Measurements from ENCODE around the gene ATP6V0A4.
A peak's percentile ranks its signal among the peaks of the same experiment; 100 is the strongest.
"Not testable (repeated sequence)": the region's sequence is repeated elsewhere in the genome, so short reads cannot be mapped to it uniquely, and the experiment has no call there.

The ATP6V0A4 gene

DNA sequence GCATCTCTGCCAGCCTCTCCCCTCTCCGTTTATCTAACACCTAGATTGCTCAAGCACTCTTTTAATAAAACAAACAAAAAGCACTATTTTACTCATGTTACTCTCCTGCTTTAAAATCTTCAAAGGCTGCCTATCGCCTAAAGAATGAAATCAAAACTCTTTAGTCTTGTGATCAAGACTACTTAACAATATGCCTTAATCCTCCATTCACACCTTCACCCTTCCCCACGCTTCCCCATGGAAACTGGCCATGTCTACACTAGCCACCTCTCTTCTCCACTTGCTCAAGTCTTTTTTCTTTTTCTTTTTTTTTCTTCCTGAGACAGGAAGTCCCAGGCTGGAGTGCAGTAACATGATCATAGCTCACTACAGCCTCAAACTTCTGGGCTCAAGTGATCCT, 48.0 kb downstream of the ATP6V0A4 start:
- DNase-seq: no peak

- no peak for DNase-seq
Observed at GRCh38 chr7:138748666-138749065, 49.3 kb downstream of the ATP6V0A4 start.

DNA sequence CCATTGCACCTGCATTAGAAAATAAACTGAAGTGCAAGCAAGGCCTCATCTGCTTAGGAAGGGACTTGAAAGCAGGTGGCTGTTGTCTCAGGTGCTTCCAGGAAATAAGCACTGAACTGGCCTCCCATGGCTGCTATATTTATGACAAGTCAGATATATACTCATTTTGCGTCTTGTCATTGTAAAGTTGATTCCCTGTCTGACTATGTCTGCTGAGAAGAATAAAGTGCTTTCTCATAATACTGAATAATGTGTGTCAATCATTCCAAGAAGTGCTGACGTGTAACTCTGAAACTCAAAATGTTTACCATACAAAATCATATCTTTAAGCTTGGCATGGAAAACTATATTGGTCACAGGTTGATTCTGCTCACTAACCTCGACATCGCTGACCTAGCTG, 51.9 kb downstream of the ATP6V0A4 start:
- DNase-seq: no peak

DNA sequence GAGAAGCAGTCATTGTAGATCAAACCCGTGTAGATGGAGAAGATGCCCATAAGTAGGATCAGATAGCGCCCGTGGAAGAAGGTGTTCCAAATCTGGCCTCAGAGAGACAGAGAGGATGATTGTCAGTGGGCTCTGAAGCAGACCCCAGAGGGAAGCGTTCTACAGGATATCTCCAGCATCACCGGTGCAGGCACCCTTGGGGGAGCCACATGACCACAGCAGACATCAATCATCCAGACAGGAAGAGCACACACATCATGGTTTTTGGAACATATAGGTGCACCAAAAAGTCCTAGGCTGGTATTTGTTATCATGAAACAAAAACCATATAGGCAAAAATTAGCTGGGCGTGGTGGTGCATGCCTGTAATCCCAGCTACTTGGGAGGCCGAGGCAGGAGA, 52.8 kb downstream of the ATP6V0A4 start:
- DNase-seq: no peak

DNA sequence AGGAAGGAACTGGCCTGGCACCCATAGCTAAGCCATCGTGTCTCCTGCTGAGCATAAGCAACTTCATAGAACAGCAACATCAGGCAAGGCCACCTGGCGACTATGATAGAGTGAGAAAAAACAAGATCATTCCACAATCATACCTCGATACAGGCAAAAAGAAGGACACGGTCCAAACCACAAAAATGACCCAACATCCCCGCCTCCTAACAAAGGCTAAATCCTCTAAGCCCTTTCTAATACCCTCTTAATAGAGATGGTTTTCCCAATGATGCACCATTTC, 56.6 kb downstream of the ATP6V0A4 start:
- DNase-seq: no peak

- no peak for DNase-seq
Observed at GRCh38 chr7:138739859-138740258, 58.1 kb downstream of the ATP6V0A4 start.

- DNase-seq: peak; percentile 80
Observed at GRCh38 chr7:138738551-138739335, 59.3 kb downstream of the ATP6V0A4 start.

DNA sequence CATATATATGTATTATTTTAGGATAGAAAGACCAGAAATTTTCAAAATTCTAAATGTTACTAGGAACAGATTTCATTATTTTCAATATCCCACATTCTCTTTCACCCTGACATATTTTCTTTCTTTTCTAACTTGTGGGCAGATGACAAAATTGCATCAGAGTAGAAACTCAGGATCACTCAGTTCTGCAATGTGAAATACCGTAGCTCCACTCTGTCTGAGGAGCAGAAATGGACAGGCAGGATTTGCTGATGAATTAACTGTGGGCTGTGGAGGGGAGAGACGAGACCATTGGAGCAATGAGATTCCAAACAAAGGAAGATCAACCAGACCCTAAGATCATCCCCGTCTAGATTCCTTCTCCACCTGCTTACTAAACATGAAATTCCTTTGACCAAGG, 59.9 kb downstream of the ATP6V0A4 start:
- no peak for DNase-seq

DNA sequence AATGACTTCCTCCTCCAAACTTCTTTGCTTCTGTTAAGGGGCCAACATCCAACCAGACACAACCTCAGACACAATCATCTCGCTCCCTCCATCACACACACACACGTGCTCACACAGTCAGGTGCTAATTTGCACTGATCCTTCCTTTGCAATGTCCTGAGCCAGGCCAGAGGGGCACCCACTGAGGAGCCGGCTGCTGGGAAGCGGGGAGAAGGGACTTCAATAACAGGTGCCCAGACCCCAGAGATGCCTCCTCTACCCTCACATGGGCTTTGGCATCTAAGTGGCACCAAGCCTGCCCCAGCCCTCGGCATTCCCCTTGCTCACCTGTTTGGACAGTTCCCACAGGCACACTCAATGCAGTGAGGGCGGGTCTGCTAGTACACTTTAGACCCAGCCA, 62.6 kb downstream of the ATP6V0A4 start:
- DNase-seq: no peak

DNA sequence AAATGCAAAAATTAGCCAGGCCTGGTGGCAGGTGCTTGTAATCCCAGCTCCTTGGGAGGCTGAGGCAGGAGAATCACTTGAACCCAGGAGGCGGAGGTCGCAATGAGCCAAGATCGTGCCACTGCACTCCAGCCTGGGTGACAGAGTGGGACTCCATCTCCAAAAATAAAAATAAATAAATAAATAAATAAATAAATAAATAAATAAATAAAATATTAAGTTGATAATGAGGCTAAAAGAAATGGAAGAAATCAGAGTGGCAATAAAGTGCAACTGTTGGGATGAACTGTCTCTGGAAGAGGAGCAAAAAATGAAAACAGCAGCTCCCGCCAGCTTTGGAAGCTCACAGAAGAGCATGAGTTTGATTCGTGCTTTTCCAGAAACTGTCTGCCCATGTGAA, 66.3 kb downstream of the ATP6V0A4 start:
- DNase-seq: not testable (repeated sequence)

DNA sequence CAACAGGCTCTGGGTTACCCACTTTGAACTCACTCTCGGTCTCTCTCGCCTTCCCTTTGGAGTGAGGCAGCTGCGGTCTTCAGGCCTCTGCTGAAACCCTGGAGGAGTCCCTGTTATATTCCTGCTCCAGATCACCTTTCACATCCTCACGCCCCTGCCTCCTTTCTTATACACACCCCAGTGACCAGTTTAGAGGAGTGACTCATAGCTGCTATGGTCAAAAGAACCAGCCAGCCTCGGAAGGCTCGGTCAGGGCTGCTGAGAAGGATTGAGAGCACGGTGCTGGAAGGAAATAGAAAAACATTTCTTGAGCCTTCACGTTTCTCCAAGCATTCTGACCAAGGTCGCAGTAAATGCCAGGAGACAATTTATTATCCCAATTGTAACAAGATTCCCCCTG, 68.6 kb downstream of the ATP6V0A4 start:
- no peak for DNase-seq

DNA sequence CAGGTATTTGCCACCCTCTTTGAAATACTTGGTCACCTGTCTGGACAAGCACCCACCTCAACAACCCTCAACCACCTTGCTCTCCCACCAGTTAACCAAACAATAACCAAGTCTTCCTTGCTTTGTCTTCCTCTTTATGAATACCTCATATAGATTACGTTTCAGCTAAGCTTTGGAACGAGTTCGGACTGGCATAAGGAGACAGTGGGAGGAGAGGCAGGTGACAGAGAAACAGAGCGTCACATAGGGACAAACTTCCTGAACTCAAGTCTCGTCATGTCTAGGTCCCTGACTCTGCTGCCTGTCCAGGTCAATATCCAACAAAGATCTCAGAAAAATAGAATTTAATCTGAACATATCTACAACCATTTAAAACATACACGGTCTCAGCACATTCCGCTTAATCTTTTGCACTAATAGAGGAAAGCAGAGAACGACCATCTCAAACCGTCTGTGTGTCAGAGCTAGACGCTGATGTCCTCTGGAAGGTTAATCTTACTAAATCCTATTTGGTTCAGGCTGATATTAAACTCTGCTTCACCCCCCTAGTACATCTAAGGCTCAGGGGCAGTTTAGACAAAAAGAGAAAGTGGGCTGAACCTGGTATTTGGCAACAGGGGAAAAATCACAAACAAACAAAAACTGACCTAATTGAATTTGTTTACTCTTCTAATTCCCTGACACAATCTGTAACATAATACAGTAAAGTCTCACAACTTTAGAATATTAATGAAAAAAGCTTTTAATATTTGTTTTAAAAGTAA, 70.5 kb downstream of the ATP6V0A4 start:
- DNase-seq: no peak

GRCh38 chr7:138726288-138726687, 71.7 kb downstream of the ATP6V0A4 start:
- no peak for DNase-seq

GRCh38 chr7:138720286-138720685, 77.7 kb downstream of the ATP6V0A4 start:
- DNase-seq: no peak

GRCh38 chr7:138716889-138717288, 81.1 kb downstream of the ATP6V0A4 start:
- no peak for DNase-seq

DNA sequence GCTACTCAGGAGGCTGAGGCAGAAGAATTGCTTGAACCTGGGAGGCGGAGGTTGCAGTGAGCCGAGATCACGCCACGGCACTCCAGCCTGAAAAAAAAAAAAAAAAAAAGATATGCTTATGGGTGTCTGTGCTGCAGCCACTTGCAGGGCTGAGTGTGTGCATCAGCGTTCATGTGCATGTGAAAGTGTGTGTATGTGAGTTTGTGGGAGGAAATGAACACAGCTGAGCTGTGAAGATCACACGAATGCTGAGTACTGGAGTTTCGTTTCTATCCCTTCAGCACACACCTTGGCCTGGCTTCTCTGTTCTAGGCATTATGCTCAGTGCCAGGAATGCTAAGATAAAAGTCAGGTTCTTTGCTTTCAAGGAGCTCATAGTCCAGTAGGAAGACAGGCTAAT, 84.8 kb downstream of the ATP6V0A4 start:
- DNase-seq: no peak

DNA sequence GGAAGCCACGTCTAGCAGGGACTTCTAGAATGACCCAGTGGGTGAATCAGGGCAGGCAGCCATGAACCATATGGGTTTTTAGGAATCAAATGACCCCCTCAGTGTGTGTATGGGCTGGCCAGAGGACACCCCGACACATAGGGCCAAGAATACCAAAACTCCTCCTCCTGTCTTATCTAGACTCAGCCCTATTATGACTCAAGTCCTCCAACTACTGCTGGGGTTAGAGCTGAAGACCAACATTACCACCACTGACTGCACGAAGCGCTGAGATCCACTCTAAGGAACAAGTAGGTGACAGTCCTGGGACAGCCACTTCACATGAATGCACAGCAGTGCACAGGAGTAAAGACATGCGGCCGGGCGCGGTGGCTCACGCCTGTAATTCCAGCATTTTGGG, 85.3 kb downstream of the ATP6V0A4 start:
- no peak for DNase-seq

- no peak for DNase-seq
Observed at GRCh38 chr7:138710536-138711385, 87.2 kb downstream of the ATP6V0A4 start.

DNA sequence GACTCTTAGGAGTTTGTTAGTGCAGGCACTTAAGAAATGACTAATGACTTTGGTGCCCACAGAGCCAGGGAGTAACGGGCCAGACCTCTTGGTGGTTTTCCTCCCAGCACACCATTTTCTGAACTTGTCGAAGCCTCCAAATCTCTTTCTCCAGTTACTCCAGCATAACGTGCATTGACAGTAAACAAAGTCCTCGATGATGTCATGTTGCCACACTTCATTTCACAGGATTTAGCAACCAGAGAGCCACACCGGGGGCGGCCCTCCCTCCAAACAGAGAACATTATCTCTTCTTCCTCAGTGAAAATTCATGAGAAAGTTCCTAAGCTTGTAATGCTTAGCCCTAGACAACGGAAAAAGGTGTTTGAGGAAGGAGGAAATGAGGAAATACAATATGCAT, 92.8 kb downstream of the ATP6V0A4 start:
- no peak for DNase-seq

DNA sequence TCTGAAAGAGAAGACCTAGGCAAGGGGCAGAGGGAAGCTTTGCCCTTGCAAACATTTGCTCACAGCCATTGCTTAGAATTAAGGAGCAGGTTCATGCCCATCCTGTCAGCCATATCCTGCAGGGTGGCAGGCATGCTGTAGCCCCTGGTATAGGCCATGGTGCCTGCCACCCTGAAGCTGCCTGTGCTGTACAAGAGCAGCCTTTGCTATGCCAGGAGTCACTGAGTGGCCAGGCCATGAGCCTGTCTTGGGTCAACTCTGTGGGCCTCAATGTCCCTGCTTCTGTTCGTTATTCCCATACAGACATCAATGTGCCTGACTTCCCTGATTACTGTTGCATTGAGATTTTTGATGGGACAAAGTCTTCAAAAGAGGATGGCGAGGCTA, 96.5 kb downstream of the ATP6V0A4 start:
- DNase-seq: no peak

DNA sequence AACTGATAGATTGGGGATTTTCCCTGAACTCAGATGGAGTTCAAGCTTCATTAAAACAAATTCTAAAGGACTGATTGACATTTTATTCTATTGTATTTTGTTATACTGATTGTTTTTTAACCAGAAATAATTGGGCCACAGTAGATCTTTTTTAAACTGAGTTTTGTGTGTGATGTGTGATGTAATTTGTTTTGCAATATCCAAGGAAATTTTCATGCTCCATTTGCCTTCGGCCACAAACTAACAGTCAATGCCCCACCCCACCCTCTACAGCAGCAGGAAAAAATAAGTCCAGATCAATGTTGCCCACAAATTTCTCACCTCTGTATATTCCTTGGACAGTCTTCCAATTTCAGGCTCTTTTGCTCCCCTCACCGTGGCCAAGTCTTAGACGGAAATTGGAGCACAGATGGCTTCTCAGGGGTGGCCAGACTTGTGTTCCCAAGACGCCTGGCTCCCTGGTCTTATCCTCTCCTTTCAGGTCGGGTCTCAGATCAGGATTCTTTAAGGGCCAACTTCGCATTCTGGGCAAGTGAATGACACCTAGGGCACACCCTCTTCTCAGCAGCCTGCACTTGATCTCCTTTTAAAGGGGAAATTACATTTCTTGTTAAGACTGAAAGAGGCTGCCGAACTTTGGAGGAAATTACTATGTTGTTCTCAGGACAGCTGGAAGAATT, 97.0 kb downstream of the ATP6V0A4 start, which contains the start of gene SVOPL:
Gene SVOPL, minus strand, starts transcription at position 506 of the 680 bp plus-strand sequence. CDS start 22,317 bp downstream, outside the sequence.
- no peak for DNase-seq

DNA sequence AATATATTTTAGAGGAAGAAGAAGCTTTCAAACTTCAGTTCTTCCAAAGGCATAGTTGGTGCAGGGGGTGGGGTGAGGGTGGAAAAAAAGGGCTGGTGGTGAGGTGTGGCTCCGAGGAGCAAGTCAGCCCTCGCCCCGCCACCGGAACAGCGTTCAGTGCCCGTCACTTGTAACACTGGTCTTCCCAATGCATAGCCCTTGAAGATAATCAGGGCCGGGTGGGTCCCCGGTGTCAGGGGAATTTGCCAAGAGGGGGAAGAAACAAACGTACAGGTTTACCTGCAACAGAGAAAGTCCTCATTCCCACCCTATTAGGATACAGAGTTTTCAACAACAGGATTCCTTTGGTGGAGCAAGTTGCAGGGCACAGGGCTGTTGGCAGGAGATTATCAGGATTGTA, 98.3 kb downstream of the ATP6V0A4 start:
- no peak for DNase-seq

- no peak for DNase-seq
Observed at GRCh38 chr7:138698281-138698680, 99.7 kb downstream of the ATP6V0A4 start.
